HG03064 (cell line): Measurements from ENCODE around the gene PLEKHM2.
"Not testable (repeated sequence)": the region's sequence is repeated elsewhere in the genome, so short reads cannot be mapped to it uniquely, and the experiment has no call there.

ENCODE experiments used
- ATAC-seq: cut with Tn5 transposase; IDR thresholded peaks from one replicate; pipeline ENCODE4 v1.9.1; 2021; ENCODE audit warnings: low read depth; ENCODE audit not compliant: unreplicated experiment

The PLEKHM2 gene

GRCh38 chr1:15698201-15698600 is 14.1 kb downstream of the PLEKHM2 start:
- ATAC-seq: no peak

GRCh38 chr1:15699321-15699720 is 15.2 kb downstream of the PLEKHM2 start:
- ATAC-seq: not testable (repeated sequence)

- no peak for ATAC-seq
Observed at GRCh38 chr1:15700508-15700907, 16.4 kb downstream of the PLEKHM2 start.

- no peak for ATAC-seq
Observed at GRCh38 chr1:15701784-15702183, 17.7 kb downstream of the PLEKHM2 start.

- no peak for ATAC-seq
Observed at GRCh38 chr1:15702722-15703550, 18.8 kb downstream of the PLEKHM2 start.

GRCh38 chr1:15703562-15703961 is 19.4 kb downstream of the PLEKHM2 start:
- ATAC-seq: no peak

- no peak for ATAC-seq
Observed at GRCh38 chr1:15704526-15705183, 20.5 kb downstream of the PLEKHM2 start.

- no peak for ATAC-seq
Observed at GRCh38 chr1:15705184-15705566, 21.1 kb downstream of the PLEKHM2 start.

- ATAC-seq: no peak
Observed at GRCh38 chr1:15706751-15707150, 22.6 kb downstream of the PLEKHM2 start.

GRCh38 chr1:15707239-15707925 is 23.3 kb downstream of the PLEKHM2 start:
- ATAC-seq: no peak

GRCh38 chr1:15708486-15709137 is 24.5 kb downstream of the PLEKHM2 start:
- no peak for ATAC-seq

- ATAC-seq: no peak
Observed at GRCh38 chr1:15709226-15709625, 25.1 kb downstream of the PLEKHM2 start.

GRCh38 chr1:15712168-15712567 is 28.0 kb downstream of the PLEKHM2 start:
- no peak for ATAC-seq

- ATAC-seq: no peak
Observed at GRCh38 chr1:15714406-15715136, 30.5 kb downstream of the PLEKHM2 start.

- ATAC-seq: no peak
Observed at GRCh38 chr1:15717418-15718125, 33.5 kb downstream of the PLEKHM2 start.

- ATAC-seq: no peak
Observed at GRCh38 chr1:15718199-15718601, 34.1 kb downstream of the PLEKHM2 start.

GRCh38 chr1:15719381-15720120 is 35.4 kb downstream of the PLEKHM2 start:
- no peak for ATAC-seq

- no peak for ATAC-seq
Observed at GRCh38 chr1:15720861-15721260, 36.7 kb downstream of the PLEKHM2 start.

GRCh38 chr1:15722411-15722810 is 38.3 kb downstream of the PLEKHM2 start:
- ATAC-seq: no peak
